ENCODE data around the gene CNGB1. TPM values are rescaled to one million over a fixed set of nuclear protein-coding genes. Genes with fewer than 3 reads are reported as not detected.

CNGB1 gene
- total RNA-seq, 1 donor from 2014 or later = not detected

GRCh38 chr16:57900796-57901479, 70.0 kb downstream of the CNGB1 start:
- peaks cover 24% of the 10 kb centered on the region for H3K27me3 Mint-ChIP-seq (ENCODE audit: insufficient read depth, low read depth)
- peaks cover 16% of the 10 kb centered on the region for H3K4me1 Mint-ChIP-seq
- H3K27ac ChIP-seq = no peak overlapping the region
- no peaks in the 10 kb centered on the region for H3K9me3 ChIP-seq (ENCODE audit: low read depth)
- H3F3A ChIP-seq (ENCODE audit: low read depth) = peaks cover 12% of the 10 kb centered on the region
- peaks cover 10% of the 10 kb centered on the region for H3K4me1 ChIP-seq
- H3K27ac Mint-ChIP-seq = no peak overlapping the region
- H3K79me2 ChIP-seq (ENCODE audit: low read depth) = no peaks in the 10 kb centered on the region
- TF ChIP-seq EZH2phosphoT487 (IDR thresholded peaks at IDR 0.05) (no peak), EZH2 (IDR thresholded peaks at IDR 0.05) (no peak)
- TF ChIP-seq, protein P1, sequence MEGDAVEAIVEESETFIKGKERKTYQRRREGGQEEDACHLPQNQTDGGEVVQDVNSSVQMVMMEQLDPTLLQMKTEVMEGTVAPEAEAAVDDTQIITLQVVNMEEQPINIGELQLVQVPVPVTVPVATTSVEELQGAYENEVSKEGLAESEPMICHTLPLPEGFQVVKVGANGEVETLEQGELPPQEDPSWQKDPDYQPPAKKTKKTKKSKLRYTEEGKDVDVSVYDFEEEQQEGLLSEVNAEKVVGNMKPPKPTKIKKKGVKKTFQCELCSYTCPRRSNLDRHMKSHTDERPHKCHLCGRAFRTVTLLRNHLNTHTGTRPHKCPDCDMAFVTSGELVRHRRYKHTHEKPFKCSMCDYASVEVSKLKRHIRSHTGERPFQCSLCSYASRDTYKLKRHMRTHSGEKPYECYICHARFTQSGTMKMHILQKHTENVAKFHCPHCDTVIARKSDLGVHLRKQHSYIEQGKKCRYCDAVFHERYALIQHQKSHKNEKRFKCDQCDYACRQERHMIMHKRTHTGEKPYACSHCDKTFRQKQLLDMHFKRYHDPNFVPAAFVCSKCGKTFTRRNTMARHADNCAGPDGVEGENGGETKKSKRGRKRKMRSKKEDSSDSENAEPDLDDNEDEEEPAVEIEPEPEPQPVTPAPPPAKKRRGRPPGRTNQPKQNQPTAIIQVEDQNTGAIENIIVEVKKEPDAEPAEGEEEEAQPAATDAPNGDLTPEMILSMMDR (IDR thresholded peaks at IDR 0.05) = no peak
- H3K9me3 Mint-ChIP-seq = no peaks in the 10 kb centered on the region
- H3K36me3 ChIP-seq = no peaks in the 10 kb centered on the region
- no peak overlapping the region for H3K4me3 Mint-ChIP-seq
- DNase-seq (ENCODE audit: low spot score) = no peak
- no peak overlapping the region for H3K9ac ChIP-seq
- peaks cover 3% of the 10 kb centered on the region for H3K27me3 ChIP-seq
- no peaks in the 10 kb centered on the region for H3K36me3 Mint-ChIP-seq
- H4K20me1 ChIP-seq (ENCODE audit: low read depth) = peaks cover 3% of the 10 kb centered on the region
- H3K4me2 ChIP-seq = no peak overlapping the region
- no peak overlapping the region for H2AFZ ChIP-seq (replicated peaks)
- H3K4me3 ChIP-seq = no peak overlapping the region

DNA sequence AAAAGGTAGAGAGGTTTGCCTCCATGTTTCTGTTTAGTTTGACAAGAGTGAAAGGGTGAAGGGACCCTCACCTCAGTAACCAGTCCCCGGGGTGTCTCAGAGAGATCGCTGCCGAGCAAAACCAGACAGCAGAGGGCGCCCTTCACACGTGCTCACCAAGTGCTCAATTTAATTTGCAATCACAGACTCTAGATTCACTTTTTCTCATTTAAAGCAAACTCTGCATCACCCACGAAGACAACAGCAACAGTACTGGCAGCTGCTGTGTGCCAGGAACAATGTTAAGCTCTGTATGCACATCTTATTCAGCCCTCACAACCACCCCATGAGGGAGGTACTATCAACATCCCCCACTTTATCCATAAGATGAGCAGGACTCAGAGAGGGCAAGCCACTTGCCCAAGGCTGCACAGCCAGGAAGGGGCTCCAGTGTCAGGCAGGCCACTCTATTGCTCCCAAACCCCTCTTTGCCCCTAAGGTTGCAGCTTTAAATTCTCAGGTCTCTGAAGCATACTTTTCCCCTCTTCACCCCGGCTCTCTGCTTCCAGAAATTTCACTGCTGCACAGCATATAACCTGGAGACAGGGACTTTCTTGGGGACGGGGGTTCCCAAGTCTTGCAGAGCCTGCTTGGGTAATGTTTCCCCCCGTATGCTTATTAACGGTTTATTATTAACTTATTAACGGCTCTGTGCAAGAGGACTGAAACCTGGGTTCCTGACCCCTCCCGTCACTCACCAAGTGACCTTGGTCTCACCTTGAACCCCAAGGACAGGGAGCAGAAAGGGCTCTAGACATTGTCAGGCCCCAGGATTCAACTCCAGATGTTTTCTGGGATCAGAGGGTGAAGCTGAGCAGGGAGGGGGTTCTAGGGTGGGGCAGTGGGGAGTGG, 70.9 kb downstream of the CNGB1 start:
- Histone ChIP-seq H4K20me1 (ENCODE audit: low read depth) (peaks cover 3% of the 10 kb centered on the region), H3K27ac (no peak overlapping the region), H3K9ac (no peak overlapping the region), H3K79me2 (ENCODE audit: low read depth) (no peaks in the 10 kb centered on the region), H3F3A (ENCODE audit: low read depth) (peaks cover 12% of the 10 kb centered on the region), H3K27me3 (no peaks in the 10 kb centered on the region), H3K9me3 (ENCODE audit: low read depth) (no peaks in the 10 kb centered on the region), H3K4me3 (no peak overlapping the region), H3K36me3 (no peaks in the 10 kb centered on the region), H3K4me1 (peaks cover 10% of the 10 kb centered on the region), H2AFZ (replicated peaks) (no peak overlapping the region), H3K4me2 (no peak overlapping the region)
- Mint-ChIP-seq H3K27me3 (ENCODE audit: insufficient read depth, low read depth) (peaks cover 16% of the 10 kb centered on the region), H3K4me1 (peaks cover 16% of the 10 kb centered on the region), H3K4me3 (peak overlapping the region; percentile 71), H3K27ac (no peak overlapping the region), H3K9me3 (no peaks in the 10 kb centered on the region), H3K36me3 (no peaks in the 10 kb centered on the region)
- DNase-seq (ENCODE audit: low spot score) = peak; percentile 77
- no peak for TF ChIP-seq EZH2 (IDR thresholded peaks at IDR 0.05)
- TF ChIP-seq, protein P1 (IDR thresholded peaks at IDR 0.05) = peak; percentile 94

GRCh38 chr16:57898961-57899360, 72.0 kb downstream of the CNGB1 start:
- no peaks in the 10 kb centered on the region for H3K79me2 ChIP-seq (ENCODE audit: low read depth)
- Mint-ChIP-seq H3K36me3 (no peaks in the 10 kb centered on the region), H3K9me3 (no peaks in the 10 kb centered on the region), H3K4me3 (no peak overlapping the region), H3K4me1 (peaks cover 15% of the 10 kb centered on the region), H3K27me3 (ENCODE audit: insufficient read depth, low read depth) (peaks cover 20% of the 10 kb centered on the region), H3K27ac (no peak overlapping the region)
- no peak overlapping the region for H3K4me2 ChIP-seq
- H3K27ac ChIP-seq = no peak overlapping the region
- no peak overlapping the region for H3K4me3 ChIP-seq
- H3K9ac ChIP-seq = no peak overlapping the region
- H3K36me3 ChIP-seq = no peaks in the 10 kb centered on the region
- peaks cover 12% of the 10 kb centered on the region for H3F3A ChIP-seq (ENCODE audit: low read depth)
- no peaks in the 10 kb centered on the region for H3K9me3 ChIP-seq (ENCODE audit: low read depth)
- DNase-seq (ENCODE audit: low spot score) = peak; percentile 76
- H3K4me1 ChIP-seq = peaks cover 10% of the 10 kb centered on the region
- peaks cover 3% of the 10 kb centered on the region for H4K20me1 ChIP-seq (ENCODE audit: low read depth)
- no peaks in the 10 kb centered on the region for H3K27me3 ChIP-seq
- TF ChIP-seq EZH2phosphoT487 (IDR thresholded peaks at IDR 0.05) (no peak), EZH2 (IDR thresholded peaks at IDR 0.05) (no peak)
- TF ChIP-seq, protein P1 (IDR thresholded peaks at IDR 0.05) = no peak
- H2AFZ ChIP-seq (replicated peaks) = no peak overlapping the region
